Activated CD4-positive, alpha-beta T cell treated with anti-CD3 and anti-CD28 coated beads for 36 hours (primary cell): ENCODE measurements around the gene BNIP2. TPM values are rescaled to one million over a fixed set of nuclear protein-coding genes. Genes with fewer than 3 reads are reported as not detected.
"Not testable (repeated sequence)": the region's sequence is repeated elsewhere in the genome, so short reads cannot be mapped to it uniquely, and the experiment has no call there.

ENCODE experiments used
- ATAC-seq: fragments of 200-7000 bp; cut with Tn5 transposase; one replicate; pipeline ENCODE4 v1.10.0; 2021; ENCODE audit warnings: mild to moderate bottlenecking, moderate library complexity
- CTCF ChIA-PET: fragments of 350-600 bp; sonication (Branson Sonifier 250); formaldehyde crosslinking; loops from one replicate; lab custom pipeline; 2021; ENCODE audit warnings: antibody characterized with exemption; lab: Charles Lee
- POLR2A ChIA-PET: fragments of 350-600 bp; sonication (Branson Sonifier 250); formaldehyde crosslinking; loops from one replicate; lab custom pipeline; 2021; ENCODE audit warnings: antibody characterized with exemption, inconsistent platforms; lab: Charles Lee
- DNase-seq: peaks from one replicate; pipeline ENCODE4 v3.0.0-alpha.2; 2020
- H3K27ac Mint-ChIP-seq: one replicate; pipeline ENCODE4 v1.8.0; 2021; ENCODE audit warnings: mixed read lengths
- H3K27me3 Mint-ChIP-seq: one replicate; pipeline ENCODE4 v1.8.0; 2021; ENCODE audit warnings: mixed read lengths
- H3K36me3 Mint-ChIP-seq: one replicate; pipeline ENCODE4 v1.8.0; 2021; ENCODE audit warnings: low read depth, mixed read lengths
- H3K4me1 Mint-ChIP-seq: one replicate; pipeline ENCODE4 v1.8.0; 2021; ENCODE audit warnings: mixed read lengths
- H3K4me3 Mint-ChIP-seq: one replicate; pipeline ENCODE4 v1.8.0; 2021; ENCODE audit warnings: mild to moderate bottlenecking, moderate library complexity, mixed read lengths
- H3K9me3 Mint-ChIP-seq: one replicate; pipeline ENCODE4 v1.8.0; 2021; ENCODE audit warnings: low read depth, mixed read lengths
- intact Hi-C, 2 experiments: fragments of 100-400 bp; cut with DNase I in 1 of 2; cut with micrococcal nuclease in 1 of 2; formaldehyde crosslinking; loops; one replicate each; pipeline versions ENCODE4 v1.14.2 to v1.15.1; 2022 to 2024; cut with DNase I, micrococcal nuclease
- total RNA-seq, 2 experiments: library from RNA; stranded (reverse); gene quantifications; one replicate each; pipeline ENCODE4 v1.2.3, GENCODE V29; 2021

Gene BNIP2
- total RNA-seq, 2 experiments from 2014 or later, result 51.9 to 61.5 TPM

DNA sequence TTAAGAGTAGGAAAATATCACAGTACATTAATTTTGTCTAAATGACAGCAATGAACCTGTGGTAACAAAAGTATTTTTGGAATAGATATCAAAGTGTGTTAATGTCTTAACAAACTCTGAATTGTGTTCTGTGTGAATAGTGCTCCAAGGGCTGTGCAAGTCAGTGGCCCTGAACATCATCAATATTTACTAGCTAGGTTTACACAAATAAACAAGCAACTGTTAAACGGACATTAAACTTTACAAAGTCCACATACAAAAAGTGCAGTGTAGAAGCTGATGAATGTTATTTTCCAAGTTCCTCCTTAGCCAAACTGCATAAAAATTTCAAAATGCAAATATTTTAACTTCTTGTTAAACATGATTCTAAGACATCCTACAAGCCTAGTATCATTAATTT, 29.8 kb downstream of the BNIP2 start:
- CTCF ChIA-PET, result no interaction called here
- intact Hi-C loops, result loop anchor here (5.0 to 10.0 kb wide), 4 partner anchors 552 to 1955 kb away; partner anchors contain the start of genes ADAM10 (in 1 of the 2), CCNB2 (in 1 of the 2), POLR2M (in 1 of the 2) and SLTM (in 1 of the 2)
- H3K4me1 Mint-ChIP-seq, result peaks cover 5% of the 10 kb centered on the region

DNA sequence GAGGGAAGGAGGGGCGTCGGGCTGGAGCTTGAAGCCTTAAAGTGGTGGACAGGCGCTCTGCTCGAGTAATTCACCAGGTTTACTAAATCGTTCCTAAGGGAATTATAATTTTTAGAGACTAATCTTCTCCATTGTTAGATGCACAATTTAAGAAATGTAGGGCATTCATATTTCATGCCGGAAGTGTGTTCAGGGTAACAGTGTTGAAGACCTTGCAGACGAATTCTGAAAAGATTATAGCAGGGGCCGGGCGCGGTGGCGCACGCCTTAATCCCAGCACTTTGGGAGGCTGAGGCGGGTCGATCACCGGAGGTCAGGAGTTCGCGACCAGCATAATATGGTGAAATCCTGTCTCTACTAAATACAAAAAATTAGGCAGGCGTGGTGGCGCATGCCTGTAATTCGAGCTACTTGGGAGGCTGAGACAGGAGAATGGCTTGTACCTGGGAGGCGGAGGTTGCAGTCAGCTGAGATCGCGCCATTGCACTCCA, 31.4 kb downstream of the BNIP2 start:
- CTCF ChIA-PET, result interaction anchor here (1.0 to 2.1 kb wide), 5 partner anchors 15 to 34 kb away, joined by 3 to 9 read pairs (median 4); no protein-coding TSS in a partner anchor
- Mint-ChIP-seq H3K27ac (peak overlapping the region; percentile 89), H3K4me3 (no peak overlapping the region), H3K27me3 (no peaks in the 10 kb centered on the region), H3K9me3 (no peaks in the 10 kb centered on the region), H3K4me1 (peaks cover 9% of the 10 kb centered on the region), H3K36me3 (peaks cover 14% of the 10 kb centered on the region)
- ATAC-seq (peak; percentile 33), DNase-seq (no peak)
- POLR2A ChIA-PET, result interaction anchor here (1.4 kb wide), 1 partner anchor 31 kb away, joined by 6 read pairs; no protein-coding TSS in a partner anchor
- intact Hi-C loops, result loop anchor here (1.0 to 10.0 kb wide), 7 partner anchors 32 to 1953 kb away; partner anchors contain the start of genes BNIP2 (in 2 of the 2), SLTM (in 2 of the 2), ADAM10 (in 1 of the 2) and CCNB2 (in 1 of the 2)

More for the DNA sequence above, 29.8 kb downstream of the BNIP2 start:
- peaks cover 18% of the 10 kb centered on the region for H3K36me3 Mint-ChIP-seq
- DNase-seq, result no peak
- H3K27ac Mint-ChIP-seq, result no peak overlapping the region
- no peaks in the 10 kb centered on the region for H3K9me3 Mint-ChIP-seq
- no peak overlapping the region for H3K4me3 Mint-ChIP-seq
- ATAC-seq, result no peak
- POLR2A ChIA-PET, result interaction anchor here (0.7 kb wide), 1 partner anchor 64 kb away, joined by 6 read pairs; no protein-coding TSS in a partner anchor
- H3K27me3 Mint-ChIP-seq, result no peaks in the 10 kb centered on the region

DNA sequence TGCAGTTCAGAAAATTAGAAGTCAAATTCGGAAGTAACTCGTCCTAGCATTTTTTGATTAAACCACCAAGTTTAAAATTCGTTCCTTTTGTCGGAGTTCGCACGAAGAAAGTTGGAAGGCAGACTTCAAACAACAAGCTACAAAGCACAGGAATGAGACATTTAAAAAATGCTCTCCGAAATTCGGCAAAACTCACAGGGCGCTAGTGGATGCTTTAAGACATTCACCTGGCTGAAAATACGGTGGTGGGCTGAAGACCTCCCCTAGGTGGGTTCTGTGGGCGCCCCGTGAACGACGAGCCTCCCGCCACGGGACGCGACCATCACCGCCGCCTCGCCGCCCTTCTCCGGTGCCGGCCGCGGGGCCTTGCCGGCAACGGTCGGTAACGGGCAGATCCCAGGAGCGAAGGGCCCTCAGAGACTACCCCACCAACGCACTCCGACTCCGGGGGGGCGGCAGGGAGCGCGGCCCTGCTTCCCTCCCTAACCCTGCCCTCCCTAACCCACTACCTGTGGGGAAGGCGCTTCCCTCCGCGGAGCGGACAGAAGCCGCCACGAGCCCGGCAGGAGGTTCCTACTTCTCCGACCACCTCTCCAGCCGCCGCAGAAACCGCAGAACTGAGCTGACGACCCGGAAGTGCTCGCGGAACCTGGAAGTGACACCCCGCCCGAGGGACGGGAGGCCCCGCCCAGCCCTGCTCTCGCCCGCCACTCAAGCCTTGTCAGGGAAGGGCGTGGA, 32.1 kb downstream of the BNIP2 start, which contains the start of gene GTF2A2:
TSS of gene GTF2A2 (minus strand) at position 619 of the 738 bp plus-strand sequence. CDS start 5,238 bp downstream, outside the sequence.
- CTCF ChIA-PET, result interaction anchor here (0.6 to 2.1 kb wide), 6 partner anchors 15 to 625 kb away, joined by 3 to 9 read pairs (median 4); no protein-coding TSS in a partner anchor
- peaks cover 14% of the 10 kb centered on the region for H3K36me3 Mint-ChIP-seq
- H3K4me3 Mint-ChIP-seq, result no peak within 1 kb of the TSS
- H3K4me1 Mint-ChIP-seq, result peaks cover 10% of the 10 kb centered on the region
- no peaks in the 10 kb centered on the region for H3K27me3 Mint-ChIP-seq
- intact Hi-C loops, result loop anchor here (1.0 to 10.0 kb wide), 7 partner anchors 32 to 1952 kb away; partner anchors contain the start of genes BNIP2 (in 2 of the 2), SLTM (in 2 of the 2), ADAM10 (in 1 of the 2) and CCNB2 (in 1 of the 2)
- peak; percentile 100 for ATAC-seq
- POLR2A ChIA-PET, result interaction anchor here (1.4 kb wide), 1 partner anchor 31 kb away, joined by 6 read pairs; no protein-coding TSS in a partner anchor
- DNase-seq, result peak; percentile 97
- H3K9me3 Mint-ChIP-seq, result no peaks in the 10 kb centered on the region
- H3K27ac Mint-ChIP-seq, result peak within 1 kb of the TSS; percentile 89

DNA sequence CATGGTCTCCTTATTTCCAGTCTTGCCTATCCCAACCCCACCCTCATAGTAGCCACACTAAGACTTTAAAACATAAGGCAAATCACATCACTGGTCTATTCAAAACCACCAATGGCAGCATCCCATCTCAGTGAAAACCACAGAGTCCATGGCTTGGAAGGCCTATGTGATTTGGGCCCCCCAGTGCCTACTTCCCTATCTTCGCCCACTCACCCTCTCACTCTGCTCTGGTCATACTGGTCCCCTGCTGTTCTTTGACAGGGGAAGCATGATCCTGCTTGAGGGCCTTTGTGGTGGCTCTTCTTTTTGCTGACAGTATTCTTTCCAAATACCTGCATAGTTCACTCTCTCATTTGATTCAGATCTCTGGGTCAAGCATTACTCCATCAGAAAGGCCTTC, 35.1 kb downstream of the BNIP2 start:
- H3K27me3 Mint-ChIP-seq, result no peaks in the 10 kb centered on the region
- peaks cover 25% of the 10 kb centered on the region for H3K36me3 Mint-ChIP-seq
- ChIA-PET POLR2A (interaction anchor here (0.7 kb wide), 2 partner anchors 384 to 554 kb away, joined by 3 to 4 read pairs; no protein-coding TSS in a partner anchor), CTCF (interaction anchor here (1.0 to 1.5 kb wide), 4 partner anchors 8 to 125 kb away, joined by 3 to 5 read pairs (median 4); no protein-coding TSS in a partner anchor)
- ATAC-seq, result no peak
- no peak overlapping the region for H3K27ac Mint-ChIP-seq
- H3K4me1 Mint-ChIP-seq, result peaks cover 11% of the 10 kb centered on the region
- H3K9me3 Mint-ChIP-seq, result no peaks in the 10 kb centered on the region
- no peak for DNase-seq
- intact Hi-C loops, result loop anchor here (10.0 kb wide), 2 partner anchors 719 to 1949 kb away; partner anchors contain the start of genes POLR2M (in 1 of the 2) and SLTM (in 1 of the 2)
- H3K4me3 Mint-ChIP-seq, result no peak overlapping the region

DNA sequence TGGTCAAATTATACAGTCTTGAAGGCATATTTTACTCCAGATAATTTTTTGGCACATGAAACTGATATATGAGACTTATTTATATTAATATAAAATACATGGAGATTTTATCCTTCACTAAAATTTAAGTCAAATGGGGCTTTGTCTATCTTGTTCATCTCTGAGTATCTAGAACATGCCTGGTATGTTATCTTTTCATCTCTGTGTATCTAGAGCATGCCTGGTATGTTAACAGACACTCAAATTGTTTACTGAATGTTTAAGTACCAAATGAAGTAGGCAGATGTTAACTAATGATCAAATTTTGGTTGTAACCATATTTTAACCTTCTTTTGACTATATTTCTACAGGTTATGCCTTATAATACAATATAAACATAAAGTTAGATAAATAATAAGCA, 39.5 kb downstream of the BNIP2 start:
- CTCF ChIA-PET, result no interaction called here
- DNase-seq (no peak), ATAC-seq (no peak)
- peaks cover 13% of the 10 kb centered on the region for H3K4me1 Mint-ChIP-seq
- H3K36me3 Mint-ChIP-seq, result peaks cover 31% of the 10 kb centered on the region
- H3K27me3 Mint-ChIP-seq, result no peaks in the 10 kb centered on the region
- H3K9me3 Mint-ChIP-seq, result no peaks in the 10 kb centered on the region
- no peak overlapping the region for H3K27ac Mint-ChIP-seq
- no peak overlapping the region for H3K4me3 Mint-ChIP-seq
- intact Hi-C loops, result loop anchor here (10.0 kb wide), 2 partner anchors 715 to 1945 kb away; partner anchors contain the start of genes POLR2M (in 1 of the 2) and SLTM (in 1 of the 2)
- POLR2A ChIA-PET, result no interaction called here

DNA sequence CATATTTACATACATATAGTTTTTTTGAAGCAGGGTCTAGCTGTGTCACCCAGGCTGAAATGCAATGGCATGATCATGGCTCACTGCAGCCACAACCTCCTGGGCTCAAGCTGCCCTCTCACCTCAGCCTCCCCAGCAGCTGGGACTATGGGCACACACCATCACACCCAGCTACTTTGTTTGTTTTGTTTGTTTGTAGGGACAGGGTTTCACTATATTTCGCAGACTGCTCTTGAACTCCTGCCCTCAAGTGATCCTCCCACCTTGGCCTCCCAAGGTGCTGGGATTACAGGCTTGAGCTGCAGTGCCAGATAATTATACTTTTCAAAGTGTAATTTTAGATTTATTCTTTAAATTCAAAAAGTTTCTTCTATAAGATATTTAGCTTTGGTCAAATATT, 42.0 kb downstream of the BNIP2 start:
- H3K27me3 Mint-ChIP-seq, result no peaks in the 10 kb centered on the region
- no peaks in the 10 kb centered on the region for H3K9me3 Mint-ChIP-seq
- intact Hi-C loops, result no loop called here
- ATAC-seq (no peak), DNase-seq (no peak)
- H3K36me3 Mint-ChIP-seq, result peaks cover 38% of the 10 kb centered on the region
- H3K4me3 Mint-ChIP-seq, result no peak overlapping the region
- ChIA-PET POLR2A (no interaction called here), CTCF (interaction anchor here (1.3 to 2.0 kb wide), 3 partner anchors 14 to 114 kb away, joined by 4 to 7 read pairs (median 6); no protein-coding TSS in a partner anchor)
- no peak overlapping the region for H3K27ac Mint-ChIP-seq
- H3K4me1 Mint-ChIP-seq, result peaks cover 12% of the 10 kb centered on the region

DNA sequence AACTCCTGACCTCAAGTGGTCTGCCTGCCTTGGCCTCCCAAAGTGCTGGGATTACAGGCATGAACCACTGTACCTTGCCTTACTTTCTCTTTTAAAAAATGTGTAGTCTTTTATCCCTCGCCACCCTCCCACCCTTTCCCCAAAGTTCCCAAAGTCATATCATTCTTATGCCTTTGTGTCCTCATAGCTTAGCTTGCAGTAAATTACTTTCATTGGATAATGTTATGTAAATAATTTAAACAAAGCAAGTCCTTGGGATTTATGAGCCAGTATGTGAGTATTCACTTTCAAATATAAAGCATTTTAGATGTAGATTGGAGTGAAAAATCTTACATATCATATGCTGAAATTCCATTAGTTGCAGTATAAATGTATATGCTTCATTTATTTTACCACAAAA, 42.8 kb downstream of the BNIP2 start:
- Mint-ChIP-seq H3K4me3 (no peak overlapping the region), H3K27me3 (no peaks in the 10 kb centered on the region), H3K36me3 (peaks cover 37% of the 10 kb centered on the region), H3K9me3 (no peaks in the 10 kb centered on the region), H3K27ac (no peak overlapping the region), H3K4me1 (peaks cover 12% of the 10 kb centered on the region)
- ATAC-seq (no peak), DNase-seq (no peak)
- CTCF ChIA-PET, result interaction anchor here (0.5 to 2.0 kb wide), 4 partner anchors 13 to 114 kb away, joined by 4 to 7 read pairs (median 5); no protein-coding TSS in a partner anchor
- intact Hi-C loops, result no loop called here
- POLR2A ChIA-PET, result interaction anchor here (0.6 kb wide), 1 partner anchor 333 kb away, joined by 3 read pairs; no protein-coding TSS in a partner anchor

DNA sequence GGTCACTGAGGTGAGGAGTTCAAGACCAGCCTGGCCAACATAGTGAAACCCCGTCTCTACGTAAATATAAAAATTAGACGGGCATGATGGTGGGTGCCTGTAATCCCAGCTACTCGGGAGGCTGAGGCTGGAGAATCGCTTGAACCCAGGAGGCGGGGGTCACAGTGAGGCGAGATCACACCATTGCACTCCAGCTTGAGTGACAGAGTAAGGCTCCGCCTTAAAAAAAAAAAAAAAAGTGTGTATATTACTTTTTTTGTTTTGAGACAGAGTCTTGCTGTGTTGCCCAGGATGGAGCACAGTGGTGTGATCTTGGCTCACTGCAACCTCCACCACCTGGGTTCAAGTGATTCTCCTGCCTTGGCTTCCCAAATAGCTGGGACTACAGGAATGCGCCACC, 43.3 kb downstream of the BNIP2 start:
- peaks cover 36% of the 10 kb centered on the region for H3K36me3 Mint-ChIP-seq

DNA sequence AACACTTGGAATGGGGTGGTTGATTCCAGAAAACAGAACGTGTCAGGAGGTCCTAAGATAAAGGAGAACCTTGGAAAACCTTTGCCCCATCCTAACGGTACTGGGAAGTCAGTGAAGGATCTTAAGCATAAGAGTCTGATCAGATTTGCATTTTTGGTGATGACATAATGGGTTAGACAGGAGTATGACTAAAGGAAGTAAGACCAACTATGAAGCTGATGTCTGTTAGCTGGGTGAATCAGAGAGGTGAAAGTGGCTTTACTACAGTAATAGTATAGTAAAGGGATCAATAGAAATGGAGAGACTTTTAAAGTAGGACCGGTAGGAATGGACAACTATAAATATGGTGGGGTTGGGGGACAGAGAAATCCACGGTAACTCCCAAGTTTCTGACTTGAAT, 44.4 kb downstream of the BNIP2 start:
- peaks cover 32% of the 10 kb centered on the region for H3K36me3 Mint-ChIP-seq
- peak overlapping the region; percentile 6 for H3K27ac Mint-ChIP-seq
- intact Hi-C loops, result loop anchor here in 1 of 2 experiments (5.0 kb wide), 2 partner anchors 62 to 112 kb away; no protein-coding TSS in a partner anchor
- ChIA-PET POLR2A (interaction anchor here (0.6 kb wide), 1 partner anchor 10 kb away, joined by 3 read pairs; no protein-coding TSS in a partner anchor), CTCF (interaction anchor here (0.5 to 4.1 kb wide), 2 partner anchors 112 to 492 kb away, joined by 4 to 24 read pairs; no protein-coding TSS in a partner anchor)
- no peaks in the 10 kb centered on the region for H3K9me3 Mint-ChIP-seq
- H3K4me3 Mint-ChIP-seq, result no peak overlapping the region
- H3K4me1 Mint-ChIP-seq, result peaks cover 10% of the 10 kb centered on the region
- DNase-seq, result no peak
- ATAC-seq, result peak; percentile 47
- H3K27me3 Mint-ChIP-seq, result no peaks in the 10 kb centered on the region

More for the DNA sequence above, 43.3 kb downstream of the BNIP2 start:
- intact Hi-C loops, H3K27me3 Mint-ChIP-seq, H3K9me3 Mint-ChIP-seq, H3K4me3 Mint-ChIP-seq, H3K27ac Mint-ChIP-seq, ATAC-seq, DNase-seq: not testable (repeated sequence)
- H3K4me1 Mint-ChIP-seq, result peaks cover 12% of the 10 kb centered on the region
- ChIA-PET CTCF (interaction anchor here (1.8 to 2.0 kb wide), 2 partner anchors 13 to 113 kb away, joined by 6 to 7 read pairs; no protein-coding TSS in a partner anchor), POLR2A (interaction anchor here (0.6 kb wide), 1 partner anchor 333 kb away, joined by 3 read pairs; no protein-coding TSS in a partner anchor)

DNA sequence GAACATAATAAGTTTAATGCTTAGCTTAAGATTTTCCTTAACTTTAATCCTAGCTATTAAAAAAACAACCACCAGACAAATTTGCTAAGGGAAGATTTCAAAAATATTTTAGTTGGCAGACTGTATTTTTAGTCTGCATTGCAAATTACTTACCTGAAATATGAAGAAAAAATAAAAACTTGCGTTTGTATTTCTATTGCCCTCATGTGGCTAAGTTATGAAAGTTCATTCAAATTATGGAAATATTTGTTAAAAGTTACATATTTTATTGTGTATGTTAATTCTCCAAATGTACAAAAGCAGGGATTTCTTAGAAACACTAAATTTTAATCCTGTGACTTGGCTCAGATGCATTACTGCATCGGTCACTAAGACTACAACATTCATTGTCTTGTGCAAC, 46.8 kb downstream of the BNIP2 start:
- intact Hi-C loops, result loop anchor here in 1 of 2 experiments (5.0 kb wide), 2 partner anchors 60 to 110 kb away; no protein-coding TSS in a partner anchor
- no peak overlapping the region for H3K4me3 Mint-ChIP-seq
- ChIA-PET CTCF (interaction anchor here (0.6 to 4.1 kb wide), 6 partner anchors 9 to 113 kb away, joined by 3 to 24 read pairs (median 4); partner anchors contain the start of gene GTF2A2), POLR2A (no interaction called here)
- H3K9me3 Mint-ChIP-seq, result no peaks in the 10 kb centered on the region
- ATAC-seq (no peak), DNase-seq (no peak)
- H3K27ac Mint-ChIP-seq, result peak overlapping the region; percentile 42
- peaks cover 38% of the 10 kb centered on the region for H3K36me3 Mint-ChIP-seq
- peaks cover 16% of the 10 kb centered on the region for H3K4me1 Mint-ChIP-seq
- H3K27me3 Mint-ChIP-seq, result no peaks in the 10 kb centered on the region
